Spleen (tissue), 11 donors: ENCODE results near the gene PSMD10. TPM values are rescaled to one million over a fixed set of nuclear protein-coding genes. Genes with fewer than 3 reads are reported as not detected.

Source experiments
- DNase-seq: peaks from one replicate; pipeline ENCODE4 v3.0.0-alpha.2; 2020
- H3K27ac ChIP-seq, 8 donors: fragments of 200-600 bp; sonication (generic) in 7 of 8; 1 replicate in 4 of 8; 2 replicates in 4 of 8; pipeline versions ENCODE4 v1.5.0 to v1.8.0; 2016 to 2021; ENCODE audit warnings: inconsistent platforms in 4 of 8, mild to moderate bottlenecking in 4 of 8, moderate library complexity in 1 of 8
- H3K27me3 ChIP-seq, 7 donors: fragments of 200-600 bp; sonication (generic) in 6 of 7; replicated peaks in 1 of 7; 1 replicate in 4 of 7; 2 replicates in 3 of 7; pipeline versions ENCODE4 v1.5.0 to v1.8.0; 2016 to 2021; ENCODE audit warnings: inconsistent platforms in 3 of 7, mild to moderate bottlenecking in 1 of 7
- H3K36me3 ChIP-seq, 6 donors: fragments of 200-600 bp; sonication (generic) in 5 of 6; 1 replicate in 4 of 6; 2 replicates in 2 of 6; pipeline versions ENCODE4 v1.5.0 to v1.8.0; 2016 to 2021; ENCODE audit warnings: inconsistent platforms in 2 of 6
- H3K4me1 ChIP-seq, 6 donors: fragments of 200-600 bp; sonication (generic) in 5 of 6; 1 replicate in 3 of 6; 2 replicates in 3 of 6; pipeline versions ENCODE4 v1.5.0 to v1.8.0; 2016 to 2021; ENCODE audit warnings: inconsistent platforms in 3 of 6
- H3K4me3 ChIP-seq, 8 donors: fragments of 200-600 bp; sonication (generic) in 7 of 8; 1 replicate in 4 of 8; 2 replicates in 4 of 8; pipeline versions ENCODE4 v1.5.0 to v1.8.0; 2016 to 2021; ENCODE audit warnings: inconsistent platforms in 4 of 8, mild to moderate bottlenecking in 4 of 8, moderate library complexity in 2 of 8
- H3K9me3 ChIP-seq, 8 donors: fragments of 200-600 bp; sonication (generic) in 7 of 8; 1 replicate in 4 of 8; 2 replicates in 4 of 8; pipeline versions ENCODE4 v1.5.0 to v1.8.0; 2016 to 2021; ENCODE audit warnings: inconsistent platforms in 4 of 8
- POLR2A ChIP-seq, 3 donors: fragments of 450-650 bp; IDR thresholded peaks; one replicate each; pipeline ENCODE4 v1.5.1; 2017; ENCODE audit warnings: antibody characterized with exemption in 3 of 3, mild to moderate bottlenecking in 1 of 3
- POLR2AphosphoS5 ChIP-seq, 3 donors: sonication (generic); formaldehyde crosslinking; IDR thresholded peaks; one replicate each; pipeline ENCODE4 v1.5.1; 2017; ENCODE audit warnings: antibody characterized with exemption in 3 of 3
- WGBS, 5 donors: extraction: QIAGEN DNeasy Blood & Tissue Kit in 3 of 5; methylation state at CpG; one replicate each; pipeline versions ENCODE4 v1.1.5 to v1.1.7; 2013 to 2018; 5-methylcytosine and 5-hydroxymethylcytosine counted together
- intact Hi-C: fragments of 100-400 bp; cut with DNase I; formaldehyde crosslinking; loops from one replicate; pipeline ENCODE4 v1.15.0; 2023; ENCODE audit warnings: low total_unique reads
- polyA plus RNA-seq, 3 donors: library from polyadenylated mRNA; stranded (reverse); fragments of 200-250 nt; gene quantifications; one replicate each; pipeline ENCODE4 v1.2.1, GENCODE V29; 2013
- total RNA-seq, 7 donors: library from RNA; depleted of rRNA in 3 of 7; stranded (reverse); fragments of >200 nt in 3 of 7; fragmentation: NEBNext Ultra II Directional in 4 of 7; extraction: Animal tissue kit (Norgen Biotek cat#: 25700) in 4 of 7; gene quantifications; one replicate each; pipeline versions ENCODE4 v1.1.0 to v1.2.1, GENCODE V29; 2016 to 2021
- TF ChIP-seq, protein P1 (sequence below), 11 experiments: fragments of 200-600 bp in 7 of 11; fragments of 450-650 bp in 4 of 11; sonication (generic) in 4 of 11; IDR thresholded peaks in 8 of 11; conservative IDR thresholded peaks in 3 of 11; 1 replicate in 7 of 11; 2 replicates in 4 of 11; pipeline versions ENCODE4 v1.4.0 to v1.8.0; 2016 to 2021; ENCODE audit warnings: antibody characterized with exemption in 11 of 11, inconsistent platforms in 4 of 11, mild to moderate bottlenecking in 1 of 11
- donor health status: healthy with polysubstance abuse.
- donor health status: DM: no; HTN: no; CAD: no; lungs with moderate emphysema.
- donor health status: DM: no; HTN: no; CAD: no.
- donor health status: Bipolar disorder and iron deficiency.
- donor health status: healthy.
- donor health status: DM: no; HTN: no; CAD: no.
- donor health status: DM: yes; HTN: yes; CAD: no.

Gene PSMD10
- total and polyA plus RNA-seq, 10 donors, result 26.7 to 41.2 (median 30.6) TPM

DNA sequence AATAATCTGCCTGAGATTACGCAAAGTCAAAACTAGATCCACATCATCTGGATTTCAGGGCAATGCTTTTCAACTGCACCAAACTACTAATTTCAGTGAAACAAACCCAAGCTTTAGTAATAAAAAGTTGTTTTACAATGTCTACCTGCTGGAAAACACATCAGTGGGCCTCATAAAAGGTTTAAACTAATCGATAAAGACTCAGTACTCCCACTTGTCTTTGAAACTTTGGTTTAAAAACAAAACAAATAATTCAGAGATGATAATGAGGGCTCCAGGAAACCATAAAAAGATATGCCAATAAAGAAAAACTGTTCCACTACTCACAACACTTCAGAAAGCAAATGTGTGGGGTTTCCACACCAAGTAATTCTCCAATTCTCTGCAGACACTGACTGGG, 10.2 kb downstream of the PSMD10 start:
- DNase-seq, result no peak
- H3K4me1 ChIP-seq, result no peaks in the 10 kb centered on the region
- intact Hi-C loops, result no loop called here
- peaks cover 0 to under 1% (median 0%) of the 10 kb centered on the region in 7 donors for H3K27me3 ChIP-seq
- no peak for TF ChIP-seq POLR2A (IDR thresholded peaks at IDR 0.05)
- TF ChIP-seq, protein P1, sequence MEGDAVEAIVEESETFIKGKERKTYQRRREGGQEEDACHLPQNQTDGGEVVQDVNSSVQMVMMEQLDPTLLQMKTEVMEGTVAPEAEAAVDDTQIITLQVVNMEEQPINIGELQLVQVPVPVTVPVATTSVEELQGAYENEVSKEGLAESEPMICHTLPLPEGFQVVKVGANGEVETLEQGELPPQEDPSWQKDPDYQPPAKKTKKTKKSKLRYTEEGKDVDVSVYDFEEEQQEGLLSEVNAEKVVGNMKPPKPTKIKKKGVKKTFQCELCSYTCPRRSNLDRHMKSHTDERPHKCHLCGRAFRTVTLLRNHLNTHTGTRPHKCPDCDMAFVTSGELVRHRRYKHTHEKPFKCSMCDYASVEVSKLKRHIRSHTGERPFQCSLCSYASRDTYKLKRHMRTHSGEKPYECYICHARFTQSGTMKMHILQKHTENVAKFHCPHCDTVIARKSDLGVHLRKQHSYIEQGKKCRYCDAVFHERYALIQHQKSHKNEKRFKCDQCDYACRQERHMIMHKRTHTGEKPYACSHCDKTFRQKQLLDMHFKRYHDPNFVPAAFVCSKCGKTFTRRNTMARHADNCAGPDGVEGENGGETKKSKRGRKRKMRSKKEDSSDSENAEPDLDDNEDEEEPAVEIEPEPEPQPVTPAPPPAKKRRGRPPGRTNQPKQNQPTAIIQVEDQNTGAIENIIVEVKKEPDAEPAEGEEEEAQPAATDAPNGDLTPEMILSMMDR (IDR thresholded peaks at IDR 0.05 in 8 of 11, conservative IDR thresholded peaks at IDR 0.05 in 3 of 11), result no peak
- no peak for TF ChIP-seq POLR2AphosphoS5 (IDR thresholded peaks at IDR 0.05)
- no peaks in the 10 kb centered on the region for H3K9me3 ChIP-seq
- no peak overlapping the region for H3K4me3 ChIP-seq
- 83 to 100% (median 95%) methylated on average over 2 of the region's 2 CpGs for WGBS, 5 donors
- peaks cover 0 to 24% (median 8%) of the 10 kb centered on the region in 6 donors for H3K36me3 ChIP-seq
- H3K27ac ChIP-seq, result no peak overlapping the region

DNA sequence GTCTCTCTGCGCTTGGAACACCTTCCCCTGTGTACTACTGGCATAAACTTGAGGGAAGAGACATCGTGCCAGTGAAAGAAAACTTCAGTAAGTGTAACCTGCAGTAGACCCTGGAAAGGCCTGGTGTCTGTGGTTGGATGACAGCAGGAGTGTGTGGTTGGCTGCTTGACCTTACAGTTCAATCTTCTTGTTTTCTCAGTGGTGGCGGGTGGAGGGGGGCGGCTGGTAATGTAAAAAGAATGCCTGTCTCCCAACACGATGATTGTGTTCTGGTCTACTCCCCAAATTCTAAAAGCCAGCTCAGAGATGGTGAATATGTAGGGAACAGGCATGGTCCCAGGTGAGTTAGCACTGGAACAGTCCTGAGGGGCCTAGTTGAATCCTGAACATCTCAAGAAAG, 18.6 kb downstream of the PSMD10 start:
- Histone ChIP-seq H3K27ac (no peak overlapping the region), H3K36me3 (no peaks in the 10 kb centered on the region), H3K4me1 (no peaks in the 10 kb centered on the region), H3K27me3 (peaks cover 0 to 5% (median 0%) of the 10 kb centered on the region in 7 donors), H3K9me3 (no peaks in the 10 kb centered on the region), H3K4me3 (no peak overlapping the region)
- intact Hi-C loops, result no loop called here
- TF ChIP-seq, protein P1 (IDR thresholded peaks at IDR 0.05 in 8 of 11, conservative IDR thresholded peaks at IDR 0.05 in 3 of 11), result no peak
- TF ChIP-seq POLR2A (IDR thresholded peaks at IDR 0.05) (no peak), POLR2AphosphoS5 (IDR thresholded peaks at IDR 0.05) (no peak)
- WGBS, 5 donors, result 69 to 86% (median 79%) methylated on average over 5 of the region's 5 CpGs
- DNase-seq, result no peak

DNA sequence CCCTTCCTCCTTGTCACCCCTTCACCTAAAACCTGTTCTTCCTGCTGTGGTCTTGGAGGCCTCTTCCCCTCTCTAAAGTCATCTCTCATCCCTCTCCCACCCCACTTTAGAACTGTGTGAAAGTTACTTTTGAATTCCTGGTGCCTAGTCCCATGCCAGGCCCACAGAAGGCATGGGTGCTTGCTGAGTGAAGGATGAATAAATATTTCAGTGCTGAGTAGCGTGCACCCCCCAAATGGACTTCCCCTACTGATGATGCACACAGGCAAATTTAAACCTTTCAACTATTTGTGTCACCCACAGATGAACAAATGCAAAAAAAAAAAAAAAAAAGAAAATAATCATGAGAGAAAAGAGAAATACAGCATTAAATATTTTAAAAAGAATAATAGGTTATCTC, 19.8 kb downstream of the PSMD10 start:
- H3K27me3 ChIP-seq, result peaks cover 0 to 5% (median 0%) of the 10 kb centered on the region in 7 donors
- 76 to 97% (median 87%) methylated on average over 1 of the region's 1 CpG for WGBS, 5 donors

DNA sequence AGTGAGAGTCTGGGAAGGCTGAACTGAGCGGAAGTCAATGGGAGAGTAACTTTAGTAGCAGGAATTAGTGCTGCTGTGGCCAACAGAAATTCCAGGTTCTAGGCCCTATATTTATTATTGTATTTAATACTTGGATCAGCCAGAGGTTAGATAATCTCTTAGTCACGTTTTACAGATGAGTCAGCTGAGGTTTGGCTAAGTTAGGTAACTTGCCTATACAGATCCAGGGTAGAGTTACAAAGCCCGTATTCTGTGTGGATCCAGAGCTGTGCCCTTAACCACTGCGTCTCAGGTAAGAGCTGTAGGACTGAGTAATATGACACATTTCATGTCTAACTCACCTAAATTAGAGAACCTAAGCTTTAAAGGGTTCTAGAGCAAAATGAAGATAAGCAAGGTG, 20.5 kb downstream of the PSMD10 start:
- H3K36me3 ChIP-seq, result no peaks in the 10 kb centered on the region
- H3K4me1 ChIP-seq, result no peaks in the 10 kb centered on the region
- H3K27ac ChIP-seq, result no peak overlapping the region
- no peak for DNase-seq
- no peaks in the 10 kb centered on the region for H3K9me3 ChIP-seq
- no peak overlapping the region for H3K4me3 ChIP-seq
- TF ChIP-seq POLR2A (IDR thresholded peaks at IDR 0.05) (no peak), POLR2AphosphoS5 (IDR thresholded peaks at IDR 0.05) (no peak)
- TF ChIP-seq, protein P1 (IDR thresholded peaks at IDR 0.05 in 8 of 11, conservative IDR thresholded peaks at IDR 0.05 in 3 of 11), result no peak
- H3K27me3 ChIP-seq, result peaks cover 0 to 5% (median 0%) of the 10 kb centered on the region in 7 donors
- intact Hi-C loops, result no loop called here
- WGBS, 5 donors, result 54 to 93% (median 65%) methylated on average over 4 of the region's 4 CpGs

More for the DNA sequence above, 19.8 kb downstream of the PSMD10 start:
- H3K27ac ChIP-seq, result no peak overlapping the region
- H3K4me1 ChIP-seq, result no peaks in the 10 kb centered on the region
- no peaks in the 10 kb centered on the region for H3K9me3 ChIP-seq
- no peak for TF ChIP-seq POLR2AphosphoS5 (IDR thresholded peaks at IDR 0.05)
- TF ChIP-seq POLR2A (IDR thresholded peaks at IDR 0.05), result no peak
- TF ChIP-seq, protein P1 (IDR thresholded peaks at IDR 0.05 in 8 of 11, conservative IDR thresholded peaks at IDR 0.05 in 3 of 11), result no peak
- no peak for DNase-seq
- H3K4me3 ChIP-seq, result no peak overlapping the region
- intact Hi-C loops, result no loop called here
- no peaks in the 10 kb centered on the region for H3K36me3 ChIP-seq
